PC-3 (cell line): ENCODE results near the gene ZFYVE19.

Experiments
- EZH2 ChIP-seq: fragments of 300-600 bp; sonication (generic); IDR thresholded peaks from one replicate; pipeline ENCODE4 v1.6.1; 2017; ENCODE audit warnings: antibody characterized with exemption, mild to moderate bottlenecking, low read length; ENCODE audit not compliant: unreplicated experiment
- TF ChIP-seq, protein P1 (sequence below): fragments of 300-600 bp; sonication (generic); conservative IDR thresholded peaks from 2 replicates; pipeline ENCODE4 v1.5.1; 2017; ENCODE audit warnings: antibody characterized with exemption, low read depth, mild to moderate bottlenecking, low read length

GRCh38 chr15:40846841-40847222 lies 39.9 kb downstream of the ZFYVE19 start:
- TF ChIP-seq, protein P1, sequence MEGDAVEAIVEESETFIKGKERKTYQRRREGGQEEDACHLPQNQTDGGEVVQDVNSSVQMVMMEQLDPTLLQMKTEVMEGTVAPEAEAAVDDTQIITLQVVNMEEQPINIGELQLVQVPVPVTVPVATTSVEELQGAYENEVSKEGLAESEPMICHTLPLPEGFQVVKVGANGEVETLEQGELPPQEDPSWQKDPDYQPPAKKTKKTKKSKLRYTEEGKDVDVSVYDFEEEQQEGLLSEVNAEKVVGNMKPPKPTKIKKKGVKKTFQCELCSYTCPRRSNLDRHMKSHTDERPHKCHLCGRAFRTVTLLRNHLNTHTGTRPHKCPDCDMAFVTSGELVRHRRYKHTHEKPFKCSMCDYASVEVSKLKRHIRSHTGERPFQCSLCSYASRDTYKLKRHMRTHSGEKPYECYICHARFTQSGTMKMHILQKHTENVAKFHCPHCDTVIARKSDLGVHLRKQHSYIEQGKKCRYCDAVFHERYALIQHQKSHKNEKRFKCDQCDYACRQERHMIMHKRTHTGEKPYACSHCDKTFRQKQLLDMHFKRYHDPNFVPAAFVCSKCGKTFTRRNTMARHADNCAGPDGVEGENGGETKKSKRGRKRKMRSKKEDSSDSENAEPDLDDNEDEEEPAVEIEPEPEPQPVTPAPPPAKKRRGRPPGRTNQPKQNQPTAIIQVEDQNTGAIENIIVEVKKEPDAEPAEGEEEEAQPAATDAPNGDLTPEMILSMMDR, result no peak
- TF ChIP-seq EZH2, result no peak
